Activated CD4-positive, alpha-beta T cell treated with anti-CD3 and anti-CD28 coated beads for 36 hours (primary cell): Measurements from ENCODE around the gene FHIT. TPM values are rescaled to one million over a fixed set of nuclear protein-coding genes. Genes with fewer than 3 reads are reported as not detected.

Source experiments
- ATAC-seq: fragments of 200-7000 bp; cut with Tn5 transposase; one replicate; pipeline ENCODE4 v1.10.0; 2021; ENCODE audit warnings: mild to moderate bottlenecking, moderate library complexity
- CTCF ChIA-PET: fragments of 350-600 bp; sonication (Branson Sonifier 250); formaldehyde crosslinking; loops from one replicate; lab custom pipeline; 2021; ENCODE audit warnings: antibody characterized with exemption; lab: Charles Lee
- POLR2A ChIA-PET: fragments of 350-600 bp; sonication (Branson Sonifier 250); formaldehyde crosslinking; loops from one replicate; lab custom pipeline; 2021; ENCODE audit warnings: antibody characterized with exemption, inconsistent platforms; lab: Charles Lee
- DNase-seq: peaks from one replicate; pipeline ENCODE4 v3.0.0-alpha.2; 2020
- H3K27ac Mint-ChIP-seq: one replicate; pipeline ENCODE4 v1.8.0; 2021; ENCODE audit warnings: mixed read lengths
- H3K27me3 Mint-ChIP-seq: one replicate; pipeline ENCODE4 v1.8.0; 2021; ENCODE audit warnings: mixed read lengths
- H3K36me3 Mint-ChIP-seq: one replicate; pipeline ENCODE4 v1.8.0; 2021; ENCODE audit warnings: low read depth, mixed read lengths
- H3K4me1 Mint-ChIP-seq: one replicate; pipeline ENCODE4 v1.8.0; 2021; ENCODE audit warnings: mixed read lengths
- H3K4me3 Mint-ChIP-seq: one replicate; pipeline ENCODE4 v1.8.0; 2021; ENCODE audit warnings: mild to moderate bottlenecking, moderate library complexity, mixed read lengths
- H3K9me3 Mint-ChIP-seq: one replicate; pipeline ENCODE4 v1.8.0; 2021; ENCODE audit warnings: low read depth, mixed read lengths
- intact Hi-C, 2 experiments: fragments of 100-400 bp; cut with DNase I in 1 of 2; cut with micrococcal nuclease in 1 of 2; formaldehyde crosslinking; loops; one replicate each; pipeline versions ENCODE4 v1.14.2 to v1.15.1; 2022 to 2024; cut with DNase I, micrococcal nuclease
- total RNA-seq, 2 experiments: library from RNA; stranded (reverse); gene quantifications; one replicate each; pipeline ENCODE4 v1.2.3, GENCODE V29; 2021

Gene FHIT
- total RNA-seq, 2 experiments from 2014 or later, result 10.2 to 13.1 TPM

GRCh38 chr3:59782664-59783063 is 1468.6 kb downstream of the FHIT start:
- ChIA-PET POLR2A (interaction anchor here (0.6 kb wide), 1 partner anchor 581 kb away, joined by 4 read pairs; no protein-coding TSS in a partner anchor), CTCF (no interaction called here)
- H3K27ac Mint-ChIP-seq, result no peak overlapping the region
- intact Hi-C loops, result loop anchor here in 1 of 2 experiments (2.0 kb wide), 1 partner anchor 24 kb away; no protein-coding TSS in a partner anchor
- peaks cover 29% of the 10 kb centered on the region for H3K4me1 Mint-ChIP-seq
- DNase-seq, result no peak
- no peaks in the 10 kb centered on the region for H3K27me3 Mint-ChIP-seq
- peaks cover 27% of the 10 kb centered on the region for H3K36me3 Mint-ChIP-seq
- no peak for ATAC-seq
- no peaks in the 10 kb centered on the region for H3K9me3 Mint-ChIP-seq
- no peak overlapping the region for H3K4me3 Mint-ChIP-seq

DNA sequence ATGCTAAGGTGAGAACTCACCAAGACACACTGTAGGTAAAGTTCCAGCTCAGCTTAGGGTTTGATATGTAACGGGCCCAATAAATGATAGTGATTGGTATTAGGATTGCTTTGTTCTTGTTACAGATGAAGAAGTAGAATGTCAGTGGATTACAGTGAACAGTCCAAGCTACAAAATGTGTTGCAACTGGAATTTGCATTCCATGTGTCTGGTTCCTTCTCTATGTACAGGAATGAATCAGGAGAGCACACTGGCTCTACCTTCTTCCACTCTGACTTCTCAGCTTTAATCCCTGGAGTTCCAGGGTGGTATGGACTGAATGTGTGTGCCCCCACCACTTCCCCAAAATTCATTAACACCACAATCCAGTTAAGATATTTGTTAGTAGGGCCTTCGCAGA is 1471.0 kb downstream of the FHIT start:
- Mint-ChIP-seq H3K9me3 (no peaks in the 10 kb centered on the region), H3K36me3 (peaks cover 13% of the 10 kb centered on the region), H3K27ac (no peak overlapping the region), H3K27me3 (no peaks in the 10 kb centered on the region), H3K4me1 (peaks cover 37% of the 10 kb centered on the region), H3K4me3 (no peak overlapping the region)
- ATAC-seq (no peak), DNase-seq (no peak)
- POLR2A ChIA-PET, result interaction anchor here (0.6 kb wide), 1 partner anchor 78 kb away, joined by 3 read pairs; no protein-coding TSS in a partner anchor
- CTCF ChIA-PET, result interaction anchor here (1.0 kb wide), 1 partner anchor 11 kb away, joined by 3 read pairs; no protein-coding TSS in a partner anchor
- intact Hi-C loops, result no loop called here

DNA sequence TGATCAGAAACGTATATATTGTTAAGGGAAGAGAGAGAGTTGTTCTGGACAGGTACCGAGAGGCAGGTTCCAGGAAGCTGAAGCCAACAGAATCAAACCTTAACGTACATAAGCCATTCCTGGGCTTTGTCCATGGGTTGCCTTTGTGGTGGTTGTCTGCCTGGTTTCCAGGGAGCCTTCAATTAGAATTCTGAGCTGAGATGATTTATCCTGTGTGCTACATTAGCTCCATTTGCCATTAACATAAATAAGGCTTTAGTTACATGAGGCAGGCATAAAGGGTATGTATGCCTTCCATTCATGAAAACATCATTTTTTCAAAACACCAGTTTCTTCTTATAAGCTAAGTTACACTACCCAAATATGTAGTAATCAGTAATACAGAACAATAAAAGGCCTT is 1472.0 kb downstream of the FHIT start:
- Mint-ChIP-seq H3K27me3 (no peaks in the 10 kb centered on the region), H3K36me3 (peaks cover 10% of the 10 kb centered on the region), H3K4me3 (no peak overlapping the region), H3K4me1 (peaks cover 35% of the 10 kb centered on the region), H3K27ac (no peak overlapping the region), H3K9me3 (no peaks in the 10 kb centered on the region)
- ChIA-PET CTCF (no interaction called here), POLR2A (no interaction called here)
- DNase-seq (no peak), ATAC-seq (no peak)
- intact Hi-C loops, result no loop called here

DNA sequence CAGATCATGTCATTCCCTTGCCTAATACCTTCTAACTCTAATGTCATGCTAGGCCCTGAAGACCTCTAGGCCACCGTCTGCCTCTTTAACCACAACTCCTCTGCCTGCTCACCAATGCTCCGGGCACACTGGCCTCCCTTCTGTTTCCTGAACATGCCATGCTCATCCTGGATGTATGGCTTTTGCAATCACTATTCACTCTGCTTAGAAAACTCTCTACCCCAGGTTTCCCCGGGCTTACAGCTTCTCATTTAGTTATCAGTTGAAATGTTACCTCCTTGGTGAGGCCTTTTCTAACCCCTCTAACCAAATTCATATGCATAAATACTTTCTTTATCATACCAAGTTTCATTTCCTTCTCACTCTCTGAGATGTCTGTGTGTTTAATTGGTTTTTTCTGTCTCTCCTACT is 1473.6 kb downstream of the FHIT start:
- POLR2A ChIA-PET, result no interaction called here
- Mint-ChIP-seq H3K27ac (no peak overlapping the region), H3K9me3 (no peaks in the 10 kb centered on the region)

DNA sequence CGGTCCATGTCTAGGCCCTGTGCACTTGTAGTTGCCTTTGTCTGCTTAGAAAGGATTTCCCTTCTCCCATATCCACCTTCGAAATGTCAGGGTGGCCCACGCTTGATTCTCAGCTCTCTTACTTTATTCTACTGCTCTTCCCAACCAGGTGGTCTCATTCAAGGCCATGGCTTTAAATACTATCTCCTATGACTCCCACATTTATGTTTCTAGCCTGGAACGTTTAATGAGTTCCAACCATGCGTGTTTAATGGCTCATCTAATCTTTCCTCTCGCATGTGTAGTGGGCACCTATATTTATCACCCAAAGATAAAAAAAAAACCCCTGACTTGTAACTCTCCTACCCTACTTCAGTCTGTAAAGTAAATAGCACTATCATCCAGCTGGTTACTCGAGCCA is 1474.2 kb downstream of the FHIT start:
- no peaks in the 10 kb centered on the region for H3K9me3 Mint-ChIP-seq
- H3K27me3 Mint-ChIP-seq, result no peaks in the 10 kb centered on the region
- DNase-seq (no peak), ATAC-seq (no peak)
- peaks cover 39% of the 10 kb centered on the region for H3K4me1 Mint-ChIP-seq
- intact Hi-C loops, result no loop called here
- H3K36me3 Mint-ChIP-seq, result peaks cover 1% of the 10 kb centered on the region
- H3K27ac Mint-ChIP-seq, result no peak overlapping the region
- POLR2A ChIA-PET, result no interaction called here
- CTCF ChIA-PET, result interaction anchor here (0.7 kb wide), 1 partner anchor 1171 kb away, joined by 3 read pairs; no protein-coding TSS in a partner anchor
- H3K4me3 Mint-ChIP-seq, result no peak overlapping the region

More for the DNA sequence above, 1473.6 kb downstream of the FHIT start:
- no peaks in the 10 kb centered on the region for H3K27me3 Mint-ChIP-seq
- CTCF ChIA-PET, result interaction anchor here (0.7 kb wide), 1 partner anchor 1171 kb away, joined by 3 read pairs; no protein-coding TSS in a partner anchor
- H3K4me3 Mint-ChIP-seq, result no peak overlapping the region
- peaks cover 36% of the 10 kb centered on the region for H3K4me1 Mint-ChIP-seq
- intact Hi-C loops, result no loop called here
- DNase-seq (no peak), ATAC-seq (peak; percentile 31)
- H3K36me3 Mint-ChIP-seq, result peaks cover 5% of the 10 kb centered on the region

- POLR2A ChIA-PET, result interaction anchor here (0.7 kb wide), 1 partner anchor 573 kb away, joined by 3 read pairs; no protein-coding TSS in a partner anchor
- DNase-seq (no peak), ATAC-seq (no peak)
- H3K27me3 Mint-ChIP-seq, result peaks cover 2% of the 10 kb centered on the region
- no peak overlapping the region for H3K27ac Mint-ChIP-seq
- no peak overlapping the region for H3K4me3 Mint-ChIP-seq
- peaks cover 47% of the 10 kb centered on the region for H3K4me1 Mint-ChIP-seq
- intact Hi-C loops, result no loop called here
- CTCF ChIA-PET, result interaction anchor here (0.7 kb wide), 1 partner anchor 864 kb away, joined by 3 read pairs; no protein-coding TSS in a partner anchor
- no peaks in the 10 kb centered on the region for H3K9me3 Mint-ChIP-seq
- H3K36me3 Mint-ChIP-seq, result peaks cover 2% of the 10 kb centered on the region
Observed at GRCh38 chr3:59775761-59776325, 1475.4 kb downstream of the FHIT start.

DNA sequence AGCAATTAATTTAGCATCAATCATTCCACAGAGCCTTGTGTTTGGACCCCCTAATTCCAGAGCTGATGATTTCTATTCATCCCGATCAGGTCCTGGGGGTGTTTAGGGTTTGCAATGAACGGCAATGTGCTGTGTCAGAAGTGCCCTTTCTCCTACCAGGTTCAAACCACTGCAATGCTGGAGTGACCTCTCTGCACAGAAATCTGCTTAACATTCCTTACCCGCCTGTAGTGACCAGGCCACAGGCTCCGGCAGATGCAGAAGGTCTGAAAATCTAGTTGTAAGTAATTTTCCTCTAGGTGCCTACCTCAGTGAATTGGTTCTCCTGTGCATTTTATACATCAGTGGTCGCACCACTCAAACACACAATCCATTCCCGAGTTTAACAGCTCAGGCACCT is 1476.1 kb downstream of the FHIT start:
- peaks cover 49% of the 10 kb centered on the region for H3K4me1 Mint-ChIP-seq
- H3K4me3 Mint-ChIP-seq, result no peak overlapping the region
- DNase-seq, result no peak
- H3K27me3 Mint-ChIP-seq, result peaks cover 2% of the 10 kb centered on the region
- CTCF ChIA-PET, result no interaction called here
- intact Hi-C loops, result no loop called here
- no peak for ATAC-seq
- H3K36me3 Mint-ChIP-seq, result peaks cover 2% of the 10 kb centered on the region
- POLR2A ChIA-PET, result no interaction called here
- no peaks in the 10 kb centered on the region for H3K9me3 Mint-ChIP-seq
- no peak overlapping the region for H3K27ac Mint-ChIP-seq

DNA sequence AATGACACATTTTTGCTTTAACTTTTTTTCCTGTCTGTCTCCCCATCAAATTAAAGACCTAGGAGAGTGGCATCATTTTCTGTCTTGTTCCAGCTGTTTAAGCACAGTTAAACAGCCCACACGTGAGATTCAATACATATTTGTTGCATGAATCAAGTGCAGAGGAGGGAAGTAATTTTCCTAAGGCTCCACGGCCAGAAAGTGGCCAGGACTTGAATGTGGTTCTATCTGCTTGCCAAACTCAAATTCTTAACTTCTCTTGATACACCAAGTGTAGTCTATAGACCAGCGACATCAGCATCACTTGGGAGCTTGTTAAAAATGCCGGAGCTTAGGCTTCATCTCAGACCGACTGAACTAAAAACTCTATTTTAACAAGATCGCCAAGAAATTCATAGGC is 1476.6 kb downstream of the FHIT start:
- H3K27ac Mint-ChIP-seq, result no peak overlapping the region
- intact Hi-C loops, result no loop called here
- no peaks in the 10 kb centered on the region for H3K9me3 Mint-ChIP-seq
- ChIA-PET CTCF (interaction anchor here (0.9 to 1.3 kb wide), 2 partner anchors 11 to 19 kb away, joined by 3 read pairs; no protein-coding TSS in a partner anchor), POLR2A (no interaction called here)
- no peak for ATAC-seq
- DNase-seq, result no peak
- peaks cover 2% of the 10 kb centered on the region for H3K36me3 Mint-ChIP-seq
- H3K4me3 Mint-ChIP-seq, result no peak overlapping the region
- H3K4me1 Mint-ChIP-seq, result peaks cover 49% of the 10 kb centered on the region
- H3K27me3 Mint-ChIP-seq, result peaks cover 2% of the 10 kb centered on the region

DNA sequence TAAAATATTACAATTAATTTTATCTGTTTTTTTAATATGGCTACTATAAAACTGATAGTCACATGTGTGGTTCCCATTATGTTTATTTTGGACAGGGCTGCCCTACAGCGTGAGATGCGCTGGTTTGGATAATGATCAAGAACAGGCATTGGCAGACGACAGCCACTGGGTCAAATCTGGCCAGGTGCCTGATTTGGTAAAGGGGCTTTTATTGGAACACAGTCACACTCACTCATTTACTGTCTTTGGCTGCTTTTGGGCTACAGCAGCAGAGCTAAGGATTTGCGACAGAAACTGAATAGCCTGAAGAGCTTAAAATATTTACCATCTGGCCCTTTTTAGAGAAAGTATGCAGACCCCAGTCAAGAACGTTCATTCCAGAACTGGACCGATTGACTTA is 1477.3 kb downstream of the FHIT start:
- no peak for DNase-seq

GRCh38 chr3:59772416-59773408 is 1478.5 kb downstream of the FHIT start:
- DNase-seq, result peak; percentile 71
- peak overlapping the region; percentile 17 for H3K27ac Mint-ChIP-seq
- no peaks in the 10 kb centered on the region for H3K9me3 Mint-ChIP-seq
- H3K27me3 Mint-ChIP-seq, result peaks cover 2% of the 10 kb centered on the region
- peak overlapping the region; percentile 10 for H3K4me3 Mint-ChIP-seq
- intact Hi-C loops, result no loop called here
- ChIA-PET CTCF (interaction anchor here (0.7 to 2.8 kb wide), 5 partner anchors 8 to 457 kb away, joined by 3 to 12 read pairs (median 3); no protein-coding TSS in a partner anchor), POLR2A (no interaction called here)
- ATAC-seq, result peak; percentile 70
- peaks cover 44% of the 10 kb centered on the region for H3K4me1 Mint-ChIP-seq
- H3K36me3 Mint-ChIP-seq, result peaks cover 2% of the 10 kb centered on the region

More for the DNA sequence above, 1477.3 kb downstream of the FHIT start:
- intact Hi-C loops, result no loop called here
- Mint-ChIP-seq H3K36me3 (peaks cover 2% of the 10 kb centered on the region), H3K27ac (no peak overlapping the region), H3K4me3 (no peak overlapping the region), H3K4me1 (peaks cover 49% of the 10 kb centered on the region), H3K27me3 (peaks cover 2% of the 10 kb centered on the region), H3K9me3 (no peaks in the 10 kb centered on the region)
- POLR2A ChIA-PET, result no interaction called here
- CTCF ChIA-PET, result interaction anchor here (0.9 to 1.3 kb wide), 2 partner anchors 10 to 20 kb away, joined by 3 read pairs; no protein-coding TSS in a partner anchor
- ATAC-seq, result no peak

- ATAC-seq, result peak; percentile 40
- intact Hi-C loops, result no loop called here
- no peak overlapping the region for H3K4me3 Mint-ChIP-seq
- H3K4me1 Mint-ChIP-seq, result peaks cover 39% of the 10 kb centered on the region
- peak; percentile 10 for DNase-seq
- ChIA-PET CTCF (interaction anchor here (1.5 to 2.8 kb wide), 2 partner anchors 12 to 86 kb away, joined by 8 to 12 read pairs; no protein-coding TSS in a partner anchor), POLR2A (no interaction called here)
- no peaks in the 10 kb centered on the region for H3K9me3 Mint-ChIP-seq
- peaks cover 2% of the 10 kb centered on the region for H3K27me3 Mint-ChIP-seq
- no peak overlapping the region for H3K27ac Mint-ChIP-seq
- peaks cover 2% of the 10 kb centered on the region for H3K36me3 Mint-ChIP-seq
Observed at GRCh38 chr3:59771768-59772181, 1479.5 kb downstream of the FHIT start.
